Measurements from ENCODE around the gene RUBCNL.

DNA sequence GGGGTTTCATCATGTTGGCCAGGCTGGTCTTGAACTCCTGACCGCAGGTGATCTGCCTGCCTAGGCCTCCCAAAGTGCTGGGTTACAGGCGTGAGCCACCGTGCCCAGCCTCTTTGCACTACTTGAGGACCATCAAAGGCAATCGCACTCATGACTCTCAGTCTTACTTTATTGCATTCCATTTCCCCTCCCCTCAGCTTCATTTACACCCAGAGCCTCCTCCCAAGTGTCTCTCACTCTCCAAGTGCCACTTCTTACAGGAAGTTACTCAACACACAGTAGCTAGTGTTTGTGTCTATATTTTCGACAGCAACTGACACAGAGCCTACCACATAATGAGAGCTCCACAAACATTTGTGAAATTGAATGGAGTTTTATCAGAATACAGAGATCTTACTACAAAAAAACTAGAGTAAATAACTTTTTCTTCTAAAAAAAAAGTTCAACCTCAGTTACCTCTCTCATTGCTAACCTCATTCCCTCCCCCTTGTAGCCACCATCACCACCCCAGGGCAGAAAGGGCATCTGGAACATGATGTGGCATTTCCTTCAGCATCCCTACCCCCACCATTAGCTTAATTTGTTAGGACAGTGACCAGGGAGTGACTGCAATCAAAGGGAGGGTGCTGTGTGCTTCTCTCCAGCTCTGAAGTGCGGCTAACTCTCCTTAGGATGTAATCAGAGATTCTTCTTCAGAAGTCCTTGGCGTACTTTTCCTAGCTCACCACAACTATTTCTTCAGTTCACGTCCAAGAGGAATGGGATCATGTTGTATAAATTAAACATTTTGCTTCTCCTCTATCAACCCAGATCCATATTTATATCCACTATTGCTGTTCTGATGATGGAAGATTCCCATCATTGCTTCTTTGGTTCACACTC, 17.0 kb upstream of the RUBCNL start:
- TF ChIP-seq EZH2phosphoT487 (IDR thresholded peaks at IDR 0.05): no peak
- TF ChIP-seq, protein P1, sequence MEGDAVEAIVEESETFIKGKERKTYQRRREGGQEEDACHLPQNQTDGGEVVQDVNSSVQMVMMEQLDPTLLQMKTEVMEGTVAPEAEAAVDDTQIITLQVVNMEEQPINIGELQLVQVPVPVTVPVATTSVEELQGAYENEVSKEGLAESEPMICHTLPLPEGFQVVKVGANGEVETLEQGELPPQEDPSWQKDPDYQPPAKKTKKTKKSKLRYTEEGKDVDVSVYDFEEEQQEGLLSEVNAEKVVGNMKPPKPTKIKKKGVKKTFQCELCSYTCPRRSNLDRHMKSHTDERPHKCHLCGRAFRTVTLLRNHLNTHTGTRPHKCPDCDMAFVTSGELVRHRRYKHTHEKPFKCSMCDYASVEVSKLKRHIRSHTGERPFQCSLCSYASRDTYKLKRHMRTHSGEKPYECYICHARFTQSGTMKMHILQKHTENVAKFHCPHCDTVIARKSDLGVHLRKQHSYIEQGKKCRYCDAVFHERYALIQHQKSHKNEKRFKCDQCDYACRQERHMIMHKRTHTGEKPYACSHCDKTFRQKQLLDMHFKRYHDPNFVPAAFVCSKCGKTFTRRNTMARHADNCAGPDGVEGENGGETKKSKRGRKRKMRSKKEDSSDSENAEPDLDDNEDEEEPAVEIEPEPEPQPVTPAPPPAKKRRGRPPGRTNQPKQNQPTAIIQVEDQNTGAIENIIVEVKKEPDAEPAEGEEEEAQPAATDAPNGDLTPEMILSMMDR (IDR thresholded peaks at IDR 0.05): no peak
